ENCODE results near the gene KCNAB2.

KCNAB2 gene

DNA sequence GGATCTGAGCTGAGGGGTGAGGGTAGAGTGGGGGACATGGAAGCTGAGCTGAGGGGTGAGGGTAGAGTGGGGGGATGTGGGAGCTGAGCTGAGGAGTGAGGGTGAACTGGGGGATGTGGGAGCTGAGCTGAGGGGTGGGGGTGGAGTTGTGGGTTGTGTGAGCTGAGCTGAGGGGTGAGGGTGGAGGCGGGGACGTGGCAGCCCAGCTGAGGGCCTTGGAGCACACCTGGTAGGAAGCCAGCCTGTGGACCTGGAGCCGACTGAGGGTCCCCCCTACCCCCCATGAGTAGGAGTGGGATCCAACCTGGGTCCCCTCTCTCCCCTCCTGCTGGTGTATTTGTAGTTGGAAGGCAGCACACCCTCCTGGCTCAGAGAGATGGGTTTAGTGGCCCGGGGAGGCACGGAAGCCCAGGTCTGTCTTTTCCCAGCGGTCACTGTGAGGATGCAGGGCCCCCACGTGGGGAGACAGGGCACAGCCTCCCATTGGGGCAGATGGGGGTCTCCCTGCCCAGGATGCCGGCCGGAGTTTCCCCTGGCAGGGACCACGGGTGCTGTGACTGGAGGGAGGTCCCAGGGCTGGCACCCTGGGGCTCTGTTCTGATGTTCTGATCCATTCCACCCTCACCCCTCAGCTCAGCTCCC lies 40.3 kb upstream of the KCNAB2 start:
- H3K4me3 ChIP-seq (ENCODE audit: low read depth, low read length) = no peak overlapping the region
- DNase-seq (ENCODE audit: low read depth) = no peak
- TF ChIP-seq, protein P1, sequence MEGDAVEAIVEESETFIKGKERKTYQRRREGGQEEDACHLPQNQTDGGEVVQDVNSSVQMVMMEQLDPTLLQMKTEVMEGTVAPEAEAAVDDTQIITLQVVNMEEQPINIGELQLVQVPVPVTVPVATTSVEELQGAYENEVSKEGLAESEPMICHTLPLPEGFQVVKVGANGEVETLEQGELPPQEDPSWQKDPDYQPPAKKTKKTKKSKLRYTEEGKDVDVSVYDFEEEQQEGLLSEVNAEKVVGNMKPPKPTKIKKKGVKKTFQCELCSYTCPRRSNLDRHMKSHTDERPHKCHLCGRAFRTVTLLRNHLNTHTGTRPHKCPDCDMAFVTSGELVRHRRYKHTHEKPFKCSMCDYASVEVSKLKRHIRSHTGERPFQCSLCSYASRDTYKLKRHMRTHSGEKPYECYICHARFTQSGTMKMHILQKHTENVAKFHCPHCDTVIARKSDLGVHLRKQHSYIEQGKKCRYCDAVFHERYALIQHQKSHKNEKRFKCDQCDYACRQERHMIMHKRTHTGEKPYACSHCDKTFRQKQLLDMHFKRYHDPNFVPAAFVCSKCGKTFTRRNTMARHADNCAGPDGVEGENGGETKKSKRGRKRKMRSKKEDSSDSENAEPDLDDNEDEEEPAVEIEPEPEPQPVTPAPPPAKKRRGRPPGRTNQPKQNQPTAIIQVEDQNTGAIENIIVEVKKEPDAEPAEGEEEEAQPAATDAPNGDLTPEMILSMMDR (IDR thresholded peaks at IDR 0.05; ENCODE audit: control insufficient read depth, extremely low read depth, insufficient read depth) = no peak

DNA sequence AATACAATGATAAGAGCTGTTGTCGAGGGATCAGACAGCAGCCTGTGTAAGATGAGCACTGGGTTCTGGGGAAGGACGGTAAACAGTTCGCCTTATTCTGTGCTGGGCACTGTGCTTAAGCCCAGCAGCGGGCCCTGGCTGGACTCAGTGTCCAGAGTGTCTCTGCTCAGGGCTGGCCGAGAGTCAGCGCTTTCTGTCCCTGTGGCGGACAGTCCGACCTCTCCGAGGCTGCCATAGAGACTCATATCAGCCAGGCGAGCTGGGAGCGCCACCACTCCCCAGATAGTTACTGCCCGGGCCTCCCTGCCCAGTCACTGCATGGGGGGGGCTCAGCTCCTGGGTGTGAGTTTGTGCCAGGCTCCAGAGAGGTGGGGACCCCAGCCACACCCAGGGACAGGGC lies 38.8 kb upstream of the KCNAB2 start:
- no peak for DNase-seq (ENCODE audit: low read depth)
- no peak overlapping the region for H3K4me3 ChIP-seq (ENCODE audit: low read depth, low read length)
- TF ChIP-seq, protein P1 (IDR thresholded peaks at IDR 0.05; ENCODE audit: control insufficient read depth, extremely low read depth, insufficient read depth) = no peak

DNA sequence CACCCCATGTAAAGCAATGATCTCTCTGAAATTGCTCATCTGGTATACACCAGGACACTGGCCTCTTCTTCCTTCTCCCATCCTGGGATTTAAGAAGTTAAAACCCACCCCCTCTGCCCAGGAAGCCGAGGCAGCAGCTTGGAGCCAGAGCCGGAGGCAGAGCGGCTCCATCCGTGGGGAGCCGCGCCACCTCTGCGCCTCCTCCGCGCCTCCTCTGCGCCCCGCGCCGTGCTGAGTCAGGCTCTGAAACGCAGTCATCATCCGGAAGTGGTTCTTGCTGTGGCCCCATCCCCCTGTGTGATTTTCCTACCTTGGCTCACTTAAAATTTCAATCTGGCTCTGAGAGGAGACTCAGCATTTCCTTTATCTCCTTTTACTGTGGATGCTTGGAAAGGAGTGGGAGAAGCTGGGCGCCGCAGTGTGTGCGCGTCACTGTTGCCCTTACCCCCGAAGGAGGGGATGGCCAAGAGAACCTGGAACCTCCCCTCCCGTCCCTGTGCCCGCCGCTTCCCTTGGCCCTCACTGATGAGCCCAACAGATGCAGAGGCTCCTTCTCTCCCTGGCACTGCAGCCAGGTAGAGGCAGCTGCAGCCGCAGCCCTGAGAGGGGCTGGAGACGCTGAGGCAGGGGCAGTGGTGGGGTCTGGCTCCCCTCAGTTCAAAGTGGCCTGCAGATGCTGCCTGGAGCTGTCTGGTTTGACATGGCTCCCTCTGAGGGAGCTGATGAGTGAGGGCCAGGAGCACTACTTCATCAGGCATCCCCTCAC lies 38.2 kb upstream of the KCNAB2 start:
- H3K4me3 ChIP-seq (ENCODE audit: low read depth, low read length) = no peak overlapping the region
- DNase-seq (ENCODE audit: low read depth) = no peak
- TF ChIP-seq, protein P1 (IDR thresholded peaks at IDR 0.05; ENCODE audit: control insufficient read depth, extremely low read depth, insufficient read depth) = no peak

DNA sequence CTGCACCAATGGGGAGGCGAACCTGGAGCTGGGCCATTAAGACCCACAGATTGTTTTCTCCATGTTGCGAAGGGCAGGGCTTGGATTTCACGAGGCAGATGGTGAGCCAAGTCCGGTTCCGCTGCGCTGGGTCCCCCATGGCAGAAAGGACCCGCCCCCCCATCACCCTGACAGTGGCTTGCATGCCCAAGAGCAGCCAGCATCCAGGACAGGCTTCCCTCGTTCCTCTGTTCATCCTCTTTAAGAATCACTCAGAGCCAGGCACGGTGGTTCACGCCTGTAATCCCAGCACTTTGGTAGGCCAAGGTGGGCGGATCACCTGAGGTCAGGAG lies 37.6 kb upstream of the KCNAB2 start:
- no peak overlapping the region for H3K4me3 ChIP-seq (ENCODE audit: low read depth, low read length)
- DNase-seq (ENCODE audit: low read depth) = no peak
- TF ChIP-seq, protein P1 (IDR thresholded peaks at IDR 0.05; ENCODE audit: control insufficient read depth, extremely low read depth, insufficient read depth) = no peak

DNA sequence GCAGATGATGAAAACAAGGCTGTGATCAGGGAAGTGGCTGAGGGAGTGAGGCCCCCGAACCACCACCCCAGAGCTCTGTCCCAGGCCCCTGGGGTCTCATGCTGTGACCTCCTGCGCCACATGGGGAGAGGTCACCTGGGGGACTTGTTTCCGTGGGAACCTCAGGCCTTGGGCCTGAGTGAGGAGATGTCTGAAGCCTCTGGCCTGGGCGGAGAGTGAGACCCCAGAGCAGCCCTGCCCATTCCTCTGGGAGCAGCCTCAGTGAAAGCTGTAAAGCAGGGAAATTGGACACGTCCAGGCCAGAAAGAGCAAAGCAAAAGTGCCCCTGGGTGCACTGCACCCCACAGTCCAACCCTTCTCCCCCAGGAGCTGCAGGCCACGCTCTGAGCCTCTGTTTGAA lies 37.0 kb upstream of the KCNAB2 start:
- TF ChIP-seq, protein P1 (IDR thresholded peaks at IDR 0.05; ENCODE audit: control insufficient read depth, extremely low read depth, insufficient read depth) = no peak
- no peak for DNase-seq (ENCODE audit: low read depth)
- no peak overlapping the region for H3K4me3 ChIP-seq (ENCODE audit: low read depth, low read length)

DNA sequence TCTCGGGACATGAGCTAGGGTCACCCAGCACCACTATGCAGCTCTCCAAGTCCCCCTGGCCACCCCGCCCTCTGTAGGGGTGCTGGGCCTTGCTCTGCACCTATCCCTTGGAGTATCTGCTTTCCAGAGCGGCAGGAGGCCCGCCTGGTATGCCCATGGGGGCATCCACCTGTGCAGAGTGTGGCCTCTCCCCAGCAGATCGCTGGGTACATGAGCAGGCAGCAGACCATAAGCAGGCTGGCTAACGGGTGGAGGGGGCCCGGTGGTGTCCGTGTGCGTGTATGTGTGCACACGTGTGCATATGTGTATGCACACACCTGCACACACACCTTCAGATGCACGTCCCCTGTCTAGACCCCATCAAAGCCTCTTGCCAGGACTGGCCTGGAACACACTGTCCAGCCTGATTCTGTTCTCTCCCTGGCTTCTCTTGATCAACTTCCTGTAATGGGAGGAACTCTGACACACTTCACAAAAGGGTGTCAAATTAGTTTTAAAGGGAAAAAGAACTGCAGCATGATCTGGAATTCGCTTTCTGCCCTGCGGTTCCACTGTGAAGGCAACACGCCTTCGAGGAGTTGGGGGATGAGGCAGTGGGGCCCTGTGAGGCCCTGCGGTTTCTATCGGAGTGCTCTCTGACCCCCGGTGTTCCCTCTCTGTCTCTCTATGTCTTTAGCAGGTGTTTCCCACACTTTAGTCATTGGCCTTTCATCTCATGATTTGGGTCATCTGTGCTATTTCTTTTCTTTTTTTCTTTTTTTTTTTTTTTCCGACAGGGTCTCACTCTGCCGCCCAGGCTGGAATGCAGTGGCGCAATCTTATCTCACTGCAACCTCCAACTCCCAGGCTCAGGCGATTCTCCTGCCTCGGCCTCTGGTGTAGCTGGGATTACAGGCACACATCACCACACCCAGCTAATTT lies 36.3 kb upstream of the KCNAB2 start:
- TF ChIP-seq, protein P1 (IDR thresholded peaks at IDR 0.05; ENCODE audit: control insufficient read depth, extremely low read depth, insufficient read depth) = no peak
- no peak overlapping the region for H3K4me3 ChIP-seq (ENCODE audit: low read depth, low read length)
- DNase-seq (ENCODE audit: low read depth) = no peak
